ENCODE results near the gene RAB8B.
"Not testable (repeated sequence)": the region's sequence is repeated elsewhere in the genome, so short reads cannot be mapped to it uniquely, and the experiment has no call there.

The RAB8B gene

GRCh38 chr15:63210151-63211091 is 21.0 kb downstream of the RAB8B start:
- DNase-seq, result no peak

- DNase-seq, result no peak
Observed at GRCh38 chr15:63211092-63211490, 21.7 kb downstream of the RAB8B start.

GRCh38 chr15:63211549-63211948 is 22.1 kb downstream of the RAB8B start:
- DNase-seq, result no peak

GRCh38 chr15:63212050-63213004 is 22.9 kb downstream of the RAB8B start:
- peak; percentile 24 to 37 for DNase-seq

- no peak for DNase-seq
Observed at GRCh38 chr15:63218100-63218808, 28.8 kb downstream of the RAB8B start.

GRCh38 chr15:63219196-63219710 is 29.8 kb downstream of the RAB8B start:
- no peak for DNase-seq

- DNase-seq, result no peak
Observed at GRCh38 chr15:63221346-63221745, 31.9 kb downstream of the RAB8B start.

- DNase-seq, result no peak
Observed at GRCh38 chr15:63223463-63223862, 34.1 kb downstream of the RAB8B start.

- no peak for DNase-seq
Observed at GRCh38 chr15:63225381-63225780, 36.0 kb downstream of the RAB8B start.

GRCh38 chr15:63226155-63226883 is 36.9 kb downstream of the RAB8B start:
- no peak for DNase-seq

GRCh38 chr15:63226966-63227401 is 37.6 kb downstream of the RAB8B start:
- no peak for DNase-seq

GRCh38 chr15:63227689-63228088 is 38.3 kb downstream of the RAB8B start:
- no peak for DNase-seq

- no peak for DNase-seq
Observed at GRCh38 chr15:63231206-63231605, 41.8 kb downstream of the RAB8B start.

- peak; percentile 3 to 19 for DNase-seq
Observed at GRCh38 chr15:63231706-63232105, 42.3 kb downstream of the RAB8B start.

- DNase-seq, result peak in 1 of 2 experiments; percentile 37
Observed at GRCh38 chr15:63232405-63232804, 43.0 kb downstream of the RAB8B start.

GRCh38 chr15:63232943-63233342 is 43.5 kb downstream of the RAB8B start:
- DNase-seq, result no peak

- DNase-seq, result no peak
Observed at GRCh38 chr15:63233667-63234423, 44.4 kb downstream of the RAB8B start.

GRCh38 chr15:63234451-63234870 is 45.1 kb downstream of the RAB8B start:
- DNase-seq, result no peak

- DNase-seq, result no peak
Observed at GRCh38 chr15:63236272-63236671, 46.9 kb downstream of the RAB8B start.

GRCh38 chr15:63237086-63237485 is 47.7 kb downstream of the RAB8B start:
- not testable (repeated sequence) for DNase-seq

- DNase-seq, result no peak
Observed at GRCh38 chr15:63238171-63238570, 48.8 kb downstream of the RAB8B start.

Data from Kasumi-1 (cell line).